ENCODE data around the gene GNAQ. TPM values are rescaled to one million over a fixed set of nuclear protein-coding genes. Genes with fewer than 3 reads are reported as not detected.

Gene GNAQ
- total and polyA plus RNA-seq, 4 experiments from 2014 or later = 6.9 to 57.2 (median 34.5) TPM

- ChIA-PET CTCF (ENCODE audit: partially characterized antibody) (interaction anchor here (0.6 to 2.8 kb wide), 6 partner anchors 10 to 375 kb away, joined by 3 to 6 read pairs (median 4); no protein-coding TSS in a partner anchor), POLR2A (ENCODE audit: partially characterized antibody) (no interaction called here)
- H3K9me3 ChIP-seq (ENCODE audit: control insufficient read depth in 1 of 2, low read length in 2 of 2) = no peaks in the 10 kb centered on the region
- peak overlapping the region in 2 of 7 donors; percentile 36 for H3K27ac Mint-ChIP-seq
- DNase-seq = no peak
- no peak overlapping the region for H3K4me3 ChIP-seq (ENCODE audit: low read length in 2 of 2)
- no peaks in the 10 kb centered on the region for H3K36me3 ChIP-seq (ENCODE audit: insufficient read depth, low read length)
- H3K9me3 Mint-ChIP-seq = no peaks in the 10 kb centered on the region
- H3K27ac ChIP-seq (ENCODE audit: low read depth, low read length) = no peak overlapping the region
- H3K36me3 Mint-ChIP-seq = no peaks in the 10 kb centered on the region
- H3K27me3 ChIP-seq (ENCODE audit: insufficient read depth, low read length) = no peaks in the 10 kb centered on the region
- intact Hi-C loops (cut with micrococcal nuclease) = no loop called here
- no peaks in the 10 kb centered on the region for H3K27me3 Mint-ChIP-seq
- no peak overlapping the region for H3K4me3 Mint-ChIP-seq
- H3K4me1 Mint-ChIP-seq = peaks cover 5 to 22% (median 9%) of the 10 kb centered on the region in 4 donors
- H3K4me1 ChIP-seq (ENCODE audit: insufficient read depth, low read length) = peaks cover 2% of the 10 kb centered on the region
Observed at GRCh38 chr9:77838986-77839385, 192.6 kb downstream of the GNAQ start.

- H3K4me1 Mint-ChIP-seq = peaks cover 8 to 26% (median 19%) of the 10 kb centered on the region in 4 donors
- peaks cover 2 to 3% of the 10 kb centered on the region in 2 donors for H3K36me3 Mint-ChIP-seq
- no peak overlapping the region for H3K4me3 Mint-ChIP-seq
- Histone ChIP-seq H3K4me3 (ENCODE audit: low read length in 2 of 2) (no peak overlapping the region), H3K27ac (ENCODE audit: low read depth, low read length) (no peak overlapping the region), H3K4me1 (ENCODE audit: insufficient read depth, low read length) (peaks cover 2% of the 10 kb centered on the region), H3K36me3 (ENCODE audit: insufficient read depth, low read length) (no peaks in the 10 kb centered on the region), H3K9me3 (ENCODE audit: control insufficient read depth in 1 of 2, low read length in 2 of 2) (no peaks in the 10 kb centered on the region), H3K27me3 (ENCODE audit: insufficient read depth, low read length) (no peaks in the 10 kb centered on the region)
- no peaks in the 10 kb centered on the region for H3K27me3 Mint-ChIP-seq
- CTCF ChIA-PET (ENCODE audit: partially characterized antibody) = interaction anchor here (1.0 kb wide), 1 partner anchor 378 kb away, joined by 3 read pairs; no protein-coding TSS in a partner anchor
- intact Hi-C loops (cut with micrococcal nuclease) = no loop called here
- H3K9me3 Mint-ChIP-seq = no peaks in the 10 kb centered on the region
- POLR2A ChIA-PET (ENCODE audit: partially characterized antibody) = interaction anchor here (0.6 kb wide), 1 partner anchor 105 kb away, joined by 3 read pairs; no protein-coding TSS in a partner anchor
- no peak for DNase-seq
- H3K27ac Mint-ChIP-seq = peak overlapping the region in 1 of 7 donors; percentile 35
Observed at GRCh38 chr9:77834898-77835488, 196.6 kb downstream of the GNAQ start.

GRCh38 chr9:77833561-77834429 is 197.8 kb downstream of the GNAQ start:
- ChIA-PET POLR2A (ENCODE audit: partially characterized antibody) (no interaction called here), CTCF (ENCODE audit: partially characterized antibody) (interaction anchor here (0.9 kb wide), 1 partner anchor 8 kb away, joined by 3 read pairs; no protein-coding TSS in a partner anchor)
- Histone ChIP-seq H3K27me3 (ENCODE audit: insufficient read depth, low read length) (no peaks in the 10 kb centered on the region), H3K36me3 (ENCODE audit: insufficient read depth, low read length) (no peaks in the 10 kb centered on the region), H3K4me1 (ENCODE audit: insufficient read depth, low read length) (peaks cover 8% of the 10 kb centered on the region), H3K4me3 (ENCODE audit: low read length in 2 of 2) (no peak overlapping the region), H3K9me3 (ENCODE audit: control insufficient read depth in 1 of 2, low read length in 2 of 2) (no peaks in the 10 kb centered on the region), H3K27ac (ENCODE audit: low read depth, low read length) (no peak overlapping the region)
- H3K9me3 Mint-ChIP-seq = no peaks in the 10 kb centered on the region
- peaks cover 4% of the 10 kb centered on the region in 2 donors for H3K36me3 Mint-ChIP-seq
- no peak overlapping the region for H3K4me3 Mint-ChIP-seq
- intact Hi-C loops (cut with micrococcal nuclease) = no loop called here
- DNase-seq = no peak
- H3K27me3 Mint-ChIP-seq = no peaks in the 10 kb centered on the region
- H3K4me1 Mint-ChIP-seq = peaks cover 15 to 36% (median 27%) of the 10 kb centered on the region in 4 donors
- H3K27ac Mint-ChIP-seq = peak overlapping the region in 1 of 7 donors; percentile 23

GRCh38 chr9:77832639-77833038 is 199.0 kb downstream of the GNAQ start:
- POLR2A ChIA-PET (ENCODE audit: partially characterized antibody) = no interaction called here
- Mint-ChIP-seq H3K27me3 (no peaks in the 10 kb centered on the region), H3K4me1 (peaks cover 20 to 44% (median 34%) of the 10 kb centered on the region in 4 donors), H3K27ac (no peak overlapping the region), H3K36me3 (peaks cover 4% of the 10 kb centered on the region in 2 donors), H3K9me3 (no peaks in the 10 kb centered on the region), H3K4me3 (no peak overlapping the region)
- CTCF ChIA-PET (ENCODE audit: partially characterized antibody) = interaction anchor here (0.9 kb wide), 1 partner anchor 9 kb away, joined by 3 read pairs; no protein-coding TSS in a partner anchor
- intact Hi-C loops (cut with micrococcal nuclease) = no loop called here
- Histone ChIP-seq H3K4me1 (ENCODE audit: insufficient read depth, low read length) (peaks cover 15% of the 10 kb centered on the region), H3K36me3 (ENCODE audit: insufficient read depth, low read length) (no peaks in the 10 kb centered on the region), H3K9me3 (ENCODE audit: control insufficient read depth in 1 of 2, low read length in 2 of 2) (no peaks in the 10 kb centered on the region), H3K27me3 (ENCODE audit: insufficient read depth, low read length) (no peaks in the 10 kb centered on the region), H3K27ac (ENCODE audit: low read depth, low read length) (no peak overlapping the region), H3K4me3 (ENCODE audit: low read length in 2 of 2) (no peak overlapping the region)
- DNase-seq = no peak

GRCh38 chr9:77831781-77832180 is 199.8 kb downstream of the GNAQ start:
- Histone ChIP-seq H3K36me3 (ENCODE audit: insufficient read depth, low read length) (no peaks in the 10 kb centered on the region), H3K9me3 (ENCODE audit: control insufficient read depth in 1 of 2, low read length in 2 of 2) (no peaks in the 10 kb centered on the region), H3K27ac (ENCODE audit: low read depth, low read length) (no peak overlapping the region), H3K4me3 (ENCODE audit: low read length in 2 of 2) (no peak overlapping the region), H3K4me1 (ENCODE audit: insufficient read depth, low read length) (peaks cover 23% of the 10 kb centered on the region), H3K27me3 (ENCODE audit: insufficient read depth, low read length) (no peaks in the 10 kb centered on the region)
- DNase-seq = no peak
- intact Hi-C loops (cut with micrococcal nuclease) = no loop called here
- Mint-ChIP-seq H3K9me3 (no peaks in the 10 kb centered on the region), H3K27me3 (no peaks in the 10 kb centered on the region), H3K27ac (peak overlapping the region in 1 of 7 donors; percentile 52), H3K36me3 (peaks cover 4 to 7% of the 10 kb centered on the region in 2 donors), H3K4me3 (no peak overlapping the region), H3K4me1 (peaks cover 23 to 52% (median 41%) of the 10 kb centered on the region in 4 donors)
- ChIA-PET CTCF (ENCODE audit: partially characterized antibody) (interaction anchor here (0.6 kb wide), 2 partner anchors 204 to 423 kb away, joined by 3 to 4 read pairs; no protein-coding TSS in a partner anchor), POLR2A (ENCODE audit: partially characterized antibody) (interaction anchor here (0.6 kb wide), 1 partner anchor 87 kb away, joined by 3 read pairs; no protein-coding TSS in a partner anchor)

GRCh38 chr9:77830618-77831285 is 200.9 kb downstream of the GNAQ start:
- H3K4me3 ChIP-seq (ENCODE audit: low read length in 2 of 2) = no peak overlapping the region
- Mint-ChIP-seq H3K4me3 (no peak overlapping the region), H3K36me3 (peaks cover 6 to 7% of the 10 kb centered on the region in 2 donors), H3K27me3 (no peaks in the 10 kb centered on the region), H3K9me3 (no peaks in the 10 kb centered on the region), H3K4me1 (peaks cover 26 to 54% (median 42%) of the 10 kb centered on the region in 4 donors), H3K27ac (no peak overlapping the region)
- intact Hi-C loops (cut with micrococcal nuclease) = no loop called here
- H3K4me1 ChIP-seq (ENCODE audit: insufficient read depth, low read length) = peaks cover 24% of the 10 kb centered on the region
- no peak for DNase-seq
- CTCF ChIA-PET (ENCODE audit: partially characterized antibody) = no interaction called here
- H3K9me3 ChIP-seq (ENCODE audit: control insufficient read depth in 1 of 2, low read length in 2 of 2) = no peaks in the 10 kb centered on the region
- no peaks in the 10 kb centered on the region for H3K27me3 ChIP-seq (ENCODE audit: insufficient read depth, low read length)
- POLR2A ChIA-PET (ENCODE audit: partially characterized antibody) = no interaction called here
- H3K36me3 ChIP-seq (ENCODE audit: insufficient read depth, low read length) = no peaks in the 10 kb centered on the region
- no peak overlapping the region for H3K27ac ChIP-seq (ENCODE audit: low read depth, low read length)
